ENCODE results near the gene SLC3A2. TPM values are rescaled to one million over a fixed set of nuclear protein-coding genes. Genes with fewer than 3 reads are reported as not detected.

The SLC3A2 gene
- 904 to 1,141 TPM (median 1,030 TPM) in 5 replicates for total RNA-seq (2022; extraction: Qiagen RNA extraction)

GRCh38 chr11:62880803-62881578 is at the start of gene SLC3A2:
Gene SLC3A2 (plus strand): TSS chr11:62880896. CDS start chr11:62881024, 128 bp downstream.

GRCh38 chr11:62831520-62832335 is 49.0 kb upstream of the SLC3A2 start, which contains the start of gene STX5:
Gene STX5 (minus strand): TSS chr11:62832051. CDS start chr11:62831243, 808 bp downstream.

GRCh38 chr11:62832336-62833234 is 48.1 kb upstream of the SLC3A2 start, which contains the start of gene TEX54:
Gene TEX54 (minus strand): TSS chr11:62832841.

GRCh38 chr11:62839050-62839945 is 41.4 kb upstream of the SLC3A2 start, which contains the start of gene WDR74:
Gene WDR74 (minus strand): TSS chr11:62839590. CDS start chr11:62839570, 20 bp downstream.

GRCh38 chr11:62921201-62921572 is 40.5 kb downstream of the SLC3A2 start, which contains the start of gene CHRM1:
Gene CHRM1 (minus strand): TSS chr11:62921363. CDS start chr11:62911100, 10,263 bp downstream.

Other genes starting within 250 kb of the SLC3A2 start
- gene GANAB, start 234.3 kb upstream of the SLC3A2 start, total RNA-seq (2022; extraction: Qiagen RNA extraction): 238 to 279 TPM (median 270 TPM) in 5 replicates
- gene INTS5, start 227.6 kb upstream of the SLC3A2 start, total RNA-seq (2022; extraction: Qiagen RNA extraction): 16.8 to 22.4 TPM (median 21.7 TPM) in 5 replicates
- gene C11orf98, start 215.7 kb upstream of the SLC3A2 start, total RNA-seq (2022; extraction: Qiagen RNA extraction): 125 to 145 TPM (median 136 TPM) in 5 replicates
- gene CSKMT, start 215.6 kb upstream of the SLC3A2 start, total RNA-seq (2022; extraction: Qiagen RNA extraction): 10.5 to 19.1 TPM (median 16.3 TPM) in 5 replicates
- gene UQCC3, start 209.2 kb upstream of the SLC3A2 start, total RNA-seq (2022; extraction: Qiagen RNA extraction): 24.6 to 39.0 TPM (median 37.5 TPM) in 5 replicates
- gene LBHD1, start 208.6 kb upstream of the SLC3A2 start, total RNA-seq (2022; extraction: Qiagen RNA extraction): 3.6 to 6.2 TPM (median 5.3 TPM) in 5 replicates
- 106 to 130 TPM (median 120 TPM) in 5 replicates for gene UBXN1, start 201.8 kb upstream of the SLC3A2 start, total RNA-seq (2022; extraction: Qiagen RNA extraction)
- 0.04 to 0.21 TPM (median 0.05 TPM) in 4 of 5 replicates, not detected in the other for gene LRRN4CL, start 191.4 kb upstream of the SLC3A2 start, total RNA-seq (2022; extraction: Qiagen RNA extraction)
- 60.0 to 87.1 TPM (median 74.6 TPM) in 5 replicates for gene BSCL2, start 173.5 kb upstream of the SLC3A2 start, total RNA-seq (2022; extraction: Qiagen RNA extraction)
- not detected in 5 replicates for gene GNG3, start 173.2 kb upstream of the SLC3A2 start, total RNA-seq (2022; extraction: Qiagen RNA extraction)
- gene HNRNPUL2, start 153.4 kb upstream of the SLC3A2 start, total RNA-seq (2022; extraction: Qiagen RNA extraction): 37.2 to 44.0 TPM (median 41.2 TPM) in 5 replicates
- 28.7 to 36.6 TPM (median 32.6 TPM) in 5 replicates for gene TTC9C, start 152.4 kb upstream of the SLC3A2 start, total RNA-seq (2022; extraction: Qiagen RNA extraction)
- gene ZBTB3, start 126.7 kb upstream of the SLC3A2 start, total RNA-seq (2022; extraction: Qiagen RNA extraction): 1.1 to 1.9 TPM (median 1.6 TPM) in 5 replicates
- 170 to 189 TPM (median 182 TPM) in 5 replicates for gene POLR2G, start 119.3 kb upstream of the SLC3A2 start, total RNA-seq (2022; extraction: Qiagen RNA extraction)
- 11.0 to 17.5 TPM (median 16.0 TPM) in 5 replicates for gene TAF6L, start 109.5 kb upstream of the SLC3A2 start, total RNA-seq (2022; extraction: Qiagen RNA extraction)
- gene TMEM179B, start 93.5 kb upstream of the SLC3A2 start, total RNA-seq (2022; extraction: Qiagen RNA extraction): 67.4 to 99.6 TPM (median 90.7 TPM) in 5 replicates
- gene TMEM223, start 88.9 kb upstream of the SLC3A2 start, total RNA-seq (2022; extraction: Qiagen RNA extraction): 18.0 to 32.7 TPM (median 32.4 TPM) in 5 replicates
- gene NXF1, start 75.5 kb upstream of the SLC3A2 start, total RNA-seq (2022; extraction: Qiagen RNA extraction): 45.8 to 57.7 TPM (median 52.5 TPM) in 5 replicates
- gene STX5, start 48.8 kb upstream of the SLC3A2 start, total RNA-seq (2022; extraction: Qiagen RNA extraction): 19.9 to 27.8 TPM (median 25.5 TPM) in 5 replicates
- gene TEX54, start 48.1 kb upstream of the SLC3A2 start, total RNA-seq (2022; extraction: Qiagen RNA extraction): not detected in 5 replicates
- gene WDR74, start 41.3 kb upstream of the SLC3A2 start, total RNA-seq (2022; extraction: Qiagen RNA extraction): 78.6 to 86.1 TPM (median 84.6 TPM) in 5 replicates
- gene CHRM1, start 40.5 kb downstream of the SLC3A2 start, total RNA-seq (2022; extraction: Qiagen RNA extraction): 0.02 to 0.16 TPM (median 0.03 TPM) in 4 of 5 replicates, not detected in the other
- gene SLC22A6, start 104.1 kb downstream of the SLC3A2 start, total RNA-seq (2022; extraction: Qiagen RNA extraction): not detected in 5 replicates
- not detected in 5 replicates for gene SLC22A8, start 134.9 kb downstream of the SLC3A2 start, total RNA-seq (2022; extraction: Qiagen RNA extraction)